ENCODE results near the gene TLE4. TPM values are rescaled to one million over a fixed set of nuclear protein-coding genes. Genes with fewer than 3 reads are reported as not detected.

The TLE4 gene
- total RNA-seq, 1 donor from 2014 or later, result 102 TPM

DNA sequence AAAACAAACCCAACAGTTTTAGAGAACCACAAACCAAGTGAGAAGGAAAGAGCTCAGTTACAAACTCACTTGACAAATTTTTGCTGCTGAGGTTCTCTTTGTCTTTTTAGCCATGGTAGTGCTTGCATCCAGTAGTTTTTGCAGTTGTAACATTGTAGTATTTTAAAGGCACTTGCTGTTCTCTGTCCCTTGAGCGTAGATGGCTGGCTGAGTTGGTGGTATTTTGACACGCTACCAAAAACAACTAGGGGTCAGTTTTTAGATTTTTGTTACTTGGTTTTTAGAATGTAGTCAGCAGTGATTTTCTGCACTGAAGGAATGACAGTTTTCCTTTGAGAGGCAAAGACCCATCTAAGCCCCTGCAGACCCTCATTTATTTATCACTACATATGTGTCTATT is 58.0 kb downstream of the TLE4 start:
- no peak for DNase-seq (ENCODE audit: extremely low spot score, unreplicated experiment)
- H3K4me1 Mint-ChIP-seq (ENCODE audit: unreplicated experiment), result peaks cover 34% of the 10 kb centered on the region
- H3K9me3 Mint-ChIP-seq (ENCODE audit: unreplicated experiment), result no peaks in the 10 kb centered on the region
- no peak overlapping the region for H3K4me3 Mint-ChIP-seq (ENCODE audit: unreplicated experiment)
- H3K36me3 Mint-ChIP-seq (ENCODE audit: unreplicated experiment), result peaks cover 22% of the 10 kb centered on the region
- no peak overlapping the region for H3K27ac Mint-ChIP-seq (ENCODE audit: unreplicated experiment)
- H3K27me3 Mint-ChIP-seq (ENCODE audit: unreplicated experiment), result no peaks in the 10 kb centered on the region
- TF ChIP-seq CTCF (IDR thresholded peaks at IDR 0.05), result no peak

DNA sequence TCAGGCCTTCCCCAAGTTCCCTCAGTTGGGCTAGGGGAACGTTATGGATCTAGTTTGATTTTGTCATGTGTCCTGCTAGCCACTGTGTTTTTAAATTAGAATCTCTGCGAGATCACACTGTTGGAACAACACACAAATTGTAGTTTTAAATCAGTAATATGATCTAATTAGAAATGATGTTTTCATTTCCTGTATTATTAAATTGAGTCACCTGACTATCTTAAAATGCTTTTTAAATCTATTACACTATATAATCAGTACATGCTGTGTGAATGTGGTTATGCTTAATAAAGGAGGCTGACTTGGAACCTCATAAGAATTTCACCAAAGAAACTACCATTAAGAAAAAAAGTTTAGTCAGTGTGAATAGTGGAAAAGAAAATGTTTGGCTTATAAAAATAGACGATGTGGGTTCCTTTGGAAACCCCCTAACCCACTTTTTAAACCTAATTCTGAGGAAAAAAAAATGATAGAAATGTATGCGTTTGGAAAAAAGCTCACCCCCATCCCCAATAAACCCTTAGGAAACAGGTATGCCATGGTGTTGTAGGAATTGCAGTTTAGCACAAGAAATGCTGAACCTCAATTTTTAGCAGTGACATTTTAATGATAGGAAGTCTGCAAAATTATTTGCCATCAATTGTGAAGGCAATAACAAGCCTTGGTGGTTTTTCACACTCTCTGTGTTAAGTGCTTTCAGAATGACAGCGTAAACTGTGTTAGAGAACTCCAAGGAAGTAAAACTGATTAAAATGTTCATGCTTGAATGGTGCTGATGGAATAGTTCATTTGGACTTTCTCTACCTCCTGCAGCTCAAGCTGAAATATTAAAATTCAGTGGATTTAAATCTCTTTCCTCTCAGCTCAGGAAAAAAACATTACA is 59.0 kb downstream of the TLE4 start:
- Mint-ChIP-seq H3K27me3 (ENCODE audit: unreplicated experiment) (no peaks in the 10 kb centered on the region), H3K4me1 (ENCODE audit: unreplicated experiment) (peaks cover 29% of the 10 kb centered on the region), H3K27ac (ENCODE audit: unreplicated experiment) (no peak overlapping the region), H3K4me3 (ENCODE audit: unreplicated experiment) (no peak overlapping the region), H3K9me3 (ENCODE audit: unreplicated experiment) (no peaks in the 10 kb centered on the region), H3K36me3 (ENCODE audit: unreplicated experiment) (peaks cover 25% of the 10 kb centered on the region)
- DNase-seq (ENCODE audit: extremely low spot score, unreplicated experiment), result no peak
- TF ChIP-seq CTCF (IDR thresholded peaks at IDR 0.05), result no peak

DNA sequence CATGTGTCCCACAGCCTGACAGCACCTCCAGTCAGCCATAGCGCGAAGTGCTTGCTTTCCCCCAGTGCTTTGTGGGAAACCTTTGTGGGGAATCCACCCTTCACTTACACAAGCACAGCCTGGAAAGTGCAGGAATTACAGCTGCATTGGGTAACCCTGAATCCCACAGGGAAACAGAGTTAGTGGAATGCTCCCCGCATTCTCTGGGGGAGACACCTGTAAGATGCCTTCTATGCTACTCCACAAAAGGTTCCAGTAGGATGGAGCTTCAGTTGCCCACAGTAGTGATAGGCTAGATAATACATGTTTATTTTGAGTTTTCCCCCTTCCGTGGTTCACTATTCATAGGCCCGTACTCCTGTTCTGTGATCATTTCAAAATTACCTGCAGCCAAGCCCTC is 60.3 kb downstream of the TLE4 start:
- H3K27ac Mint-ChIP-seq (ENCODE audit: unreplicated experiment), result no peak overlapping the region

DNA sequence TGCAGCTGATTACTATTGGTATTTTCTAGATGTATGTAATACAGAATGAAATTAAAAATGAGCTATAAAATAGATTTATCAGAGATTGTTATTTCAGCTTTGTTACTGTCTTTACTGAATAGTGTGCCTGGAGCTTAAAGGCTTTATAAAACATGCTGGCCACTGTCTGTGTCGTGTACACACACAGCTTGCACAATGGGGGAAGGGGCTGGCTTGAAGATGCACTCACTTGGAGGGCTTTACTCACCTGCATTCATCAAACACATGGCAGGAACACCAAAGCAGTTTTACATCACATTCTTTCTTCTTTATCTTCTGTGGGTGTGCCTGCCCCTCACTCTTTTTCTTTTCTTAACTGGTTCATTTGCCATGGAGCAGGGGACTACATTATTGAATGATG is 60.9 kb downstream of the TLE4 start:
- Mint-ChIP-seq H3K9me3 (ENCODE audit: unreplicated experiment) (no peaks in the 10 kb centered on the region), H3K36me3 (ENCODE audit: unreplicated experiment) (peaks cover 27% of the 10 kb centered on the region), H3K27me3 (ENCODE audit: unreplicated experiment) (no peaks in the 10 kb centered on the region), H3K4me1 (ENCODE audit: unreplicated experiment) (peaks cover 33% of the 10 kb centered on the region), H3K4me3 (ENCODE audit: unreplicated experiment) (no peak overlapping the region), H3K27ac (ENCODE audit: unreplicated experiment) (no peak overlapping the region)
- DNase-seq (ENCODE audit: extremely low spot score, unreplicated experiment), result no peak
- TF ChIP-seq CTCF (IDR thresholded peaks at IDR 0.05), result no peak

More for the DNA sequence above, 60.3 kb downstream of the TLE4 start:
- H3K27me3 Mint-ChIP-seq (ENCODE audit: unreplicated experiment), result no peaks in the 10 kb centered on the region
- H3K4me3 Mint-ChIP-seq (ENCODE audit: unreplicated experiment), result no peak overlapping the region
- H3K9me3 Mint-ChIP-seq (ENCODE audit: unreplicated experiment), result no peaks in the 10 kb centered on the region
- no peak for TF ChIP-seq CTCF (IDR thresholded peaks at IDR 0.05)
- no peak for DNase-seq (ENCODE audit: extremely low spot score, unreplicated experiment)
- peaks cover 29% of the 10 kb centered on the region for H3K4me1 Mint-ChIP-seq (ENCODE audit: unreplicated experiment)
- H3K36me3 Mint-ChIP-seq (ENCODE audit: unreplicated experiment), result peaks cover 26% of the 10 kb centered on the region

- Mint-ChIP-seq H3K27me3 (ENCODE audit: unreplicated experiment) (no peaks in the 10 kb centered on the region), H3K4me3 (ENCODE audit: unreplicated experiment) (no peak overlapping the region), H3K27ac (ENCODE audit: unreplicated experiment) (no peak overlapping the region), H3K4me1 (ENCODE audit: unreplicated experiment) (peaks cover 33% of the 10 kb centered on the region), H3K9me3 (ENCODE audit: unreplicated experiment) (no peaks in the 10 kb centered on the region), H3K36me3 (ENCODE audit: unreplicated experiment) (peaks cover 21% of the 10 kb centered on the region)
- no peak for DNase-seq (ENCODE audit: extremely low spot score, unreplicated experiment)
- TF ChIP-seq CTCF (IDR thresholded peaks at IDR 0.05), result no peak
Observed at GRCh38 chr9:79633558-79633957, 61.8 kb downstream of the TLE4 start.
